A673 (cell line): ENCODE results near the gene IBA57. TPM values are rescaled to one million over a fixed set of nuclear protein-coding genes. Genes with fewer than 3 reads are reported as not detected.

ENCODE experiments used
- BruUV-seq: library from RNA; stranded (reverse); fragments of 400-500 nt; replicated peaks from 2 replicates; lab custom pipeline; 2021; lab: Mats Ljungman, UMichigan
- CTCF ChIA-PET: fragments of 300-600 bp; sonication (Branson Sonifier 250); formaldehyde crosslinking; loops from one replicate; lab custom pipeline; 2022; ENCODE audit warnings: antibody characterized with exemption; lab: Charles Lee
- POLR2A ChIA-PET: fragments of 300-600 bp; sonication (Branson Sonifier 250); formaldehyde crosslinking; loops from one replicate; lab custom pipeline; 2022; ENCODE audit warnings: antibody characterized with exemption; ENCODE audit not compliant: low non-redundant PET; lab: Charles Lee
- DNase-seq: peaks from one replicate; pipeline ENCODE4 v3.0.0-alpha.2; 2015; ENCODE audit warnings: low spot score
- H3K27ac ChIP-seq: fragments of 200-600 bp; sonication (generic); 2 replicates; pipeline ENCODE4 v1.5.1; 2016; ENCODE audit warnings: mixed run types, low read depth, mild to moderate bottlenecking, mixed read lengths, antibody characterized with exemption, low read length; ENCODE audit not compliant: poor library complexity, severe bottlenecking
- H3K27me3 ChIP-seq: fragments of 200-600 bp; sonication (generic); replicated peaks from 2 replicates; pipeline ENCODE4 v1.6.1; 2017; ENCODE audit warnings: mixed run types, low read depth, mild to moderate bottlenecking, mixed read lengths, antibody characterized with exemption, low read length; ENCODE audit not compliant: insufficient read depth, poor library complexity
- H3K36me3 ChIP-seq: fragments of 200-600 bp; sonication (generic); 2 replicates; pipeline ENCODE4 v1.6.1; 2016; ENCODE audit warnings: mixed run types, mild to moderate bottlenecking, mixed read lengths, antibody characterized with exemption, low read length; ENCODE audit not compliant: insufficient read depth, poor library complexity, severe bottlenecking
- H3K4me1 ChIP-seq: fragments of 200-600 bp; sonication (generic); 2 replicates; pipeline ENCODE4 v1.6.1; 2017; ENCODE audit warnings: mixed run types, mild to moderate bottlenecking, mixed read lengths, antibody characterized with exemption, low read length; ENCODE audit not compliant: insufficient read depth, poor library complexity, severe bottlenecking
- H3K4me3 ChIP-seq: fragments of 200-600 bp; sonication (generic); 2 replicates; pipeline ENCODE4 v1.5.1; 2016; ENCODE audit warnings: low read depth, mixed run types, mild to moderate bottlenecking, mixed read lengths, low read length; ENCODE audit not compliant: poor library complexity, severe bottlenecking
- H3K9me3 ChIP-seq: fragments of 200-600 bp; sonication (generic); 2 replicates; pipeline ENCODE4 v1.6.1; 2016; ENCODE audit warnings: mixed run types, low read depth, mild to moderate bottlenecking, mixed read lengths, antibody characterized with exemption, low read length; ENCODE audit not compliant: poor library complexity, severe bottlenecking
- CTCF ChIP-seq: fragments of 300-800, 200-600 bp; sonication (generic); conservative IDR thresholded peaks from 2 replicates; pipeline ENCODE4 v1.5.1; 2017; ENCODE audit warnings: low read depth, mild to moderate bottlenecking, antibody characterized with exemption, low read length, moderate library complexity, mixed read lengths
- EZH2 ChIP-seq: fragments of 200-600 bp; sonication (generic); IDR thresholded peaks from 2 replicates; pipeline ENCODE4 v1.6.1; 2017; ENCODE audit warnings: borderline replicate concordance, low read depth, mild to moderate bottlenecking, mixed read lengths, antibody characterized with exemption, low read length; ENCODE audit not compliant: poor library complexity, severe bottlenecking
- intact Hi-C: fragments of 100-400 bp; cut with micrococcal nuclease; formaldehyde crosslinking; loops from one replicate; pipeline ENCODE4 v1.10.0; 2022; ENCODE audit not compliant: unreplicated experiment
- total RNA-seq: library from RNA; stranded (reverse); gene quantifications from 2 replicates; pipeline ENCODE4 v1.2.3, GENCODE V29; 2021

The IBA57 gene
- total RNA-seq, 1 experiment from 2014 or later, result 12.1 TPM

GRCh38 chr1:228207851-228208821 is 42.5 kb downstream of the IBA57 start, which contains the start of gene OBSCN:
OBSCN (plus strand) TSS chr1:228208044; CDS start chr1:228211784, 3,740 bp downstream.
- CTCF ChIA-PET, result interaction anchor here (0.6 kb wide), 1 partner anchor 17 kb away, joined by 3 read pairs; no protein-coding TSS in a partner anchor
- no peaks in the 10 kb centered on the region for H3K4me1 ChIP-seq
- DNase-seq, result no peak
- no peak within 1 kb of the TSS for H3K27ac ChIP-seq
- H3K4me3 ChIP-seq, result no peak within 1 kb of the TSS
- TF ChIP-seq CTCF, result no peak
- TF ChIP-seq EZH2, result no peak
- POLR2A ChIA-PET, result no interaction called here
- intact Hi-C loops, result no loop called here
- no peaks in the 10 kb centered on the region for H3K9me3 ChIP-seq
- BruUV-seq, result no TSS peak
- H3K27me3 ChIP-seq, result no peaks in the 10 kb centered on the region
- H3K36me3 ChIP-seq, result no peaks in the 10 kb centered on the region

- Histone ChIP-seq H3K27me3 (no peaks in the 10 kb centered on the region), H3K27ac (no peak overlapping the region), H3K4me3 (no peak overlapping the region), H3K9me3 (no peaks in the 10 kb centered on the region), H3K4me1 (no peaks in the 10 kb centered on the region), H3K36me3 (no peaks in the 10 kb centered on the region)
- no TSS peak for BruUV-seq
- intact Hi-C loops, result no loop called here
- no peak for DNase-seq
- ChIA-PET CTCF (interaction anchor here (0.6 kb wide), 1 partner anchor 16 kb away, joined by 3 read pairs; no protein-coding TSS in a partner anchor), POLR2A (no interaction called here)
- no peak for TF ChIP-seq CTCF
- no peak for TF ChIP-seq EZH2
Observed at GRCh38 chr1:228208831-228209551, 43.4 kb downstream of the IBA57 start.

GRCh38 chr1:228209657-228210056 is 44.1 kb downstream of the IBA57 start:
- H3K36me3 ChIP-seq, result no peaks in the 10 kb centered on the region
- no peak for DNase-seq
- H3K27ac ChIP-seq, result no peak overlapping the region
- no peak for TF ChIP-seq CTCF
- H3K27me3 ChIP-seq, result no peaks in the 10 kb centered on the region
- POLR2A ChIA-PET, result no interaction called here
- peaks cover 3% of the 10 kb centered on the region for H3K4me1 ChIP-seq
- no peak overlapping the region for H3K4me3 ChIP-seq
- intact Hi-C loops, result no loop called here
- CTCF ChIA-PET, result no interaction called here
- BruUV-seq, result no TSS peak
- no peaks in the 10 kb centered on the region for H3K9me3 ChIP-seq
